CD4-positive, alpha-beta T cell treated with Interferon gamma for 1 hour (primary cell): ENCODE data around the gene NAPG.
"Not testable (repeated sequence)": the region's sequence is repeated elsewhere in the genome, so short reads cannot be mapped to it uniquely, and the experiment has no call there.

Source experiments
- DNase-seq: peaks from one replicate; pipeline ENCODE4 v3.0.0-alpha.2; 2020

NAPG gene

GRCh38 chr18:10588975-10589374, 63.1 kb downstream of the NAPG start:
- no peak for DNase-seq

- no peak for DNase-seq
Observed at GRCh38 chr18:10590412-10590811, 64.6 kb downstream of the NAPG start.

- no peak for DNase-seq
Observed at GRCh38 chr18:10591896-10592295, 66.1 kb downstream of the NAPG start.

DNA sequence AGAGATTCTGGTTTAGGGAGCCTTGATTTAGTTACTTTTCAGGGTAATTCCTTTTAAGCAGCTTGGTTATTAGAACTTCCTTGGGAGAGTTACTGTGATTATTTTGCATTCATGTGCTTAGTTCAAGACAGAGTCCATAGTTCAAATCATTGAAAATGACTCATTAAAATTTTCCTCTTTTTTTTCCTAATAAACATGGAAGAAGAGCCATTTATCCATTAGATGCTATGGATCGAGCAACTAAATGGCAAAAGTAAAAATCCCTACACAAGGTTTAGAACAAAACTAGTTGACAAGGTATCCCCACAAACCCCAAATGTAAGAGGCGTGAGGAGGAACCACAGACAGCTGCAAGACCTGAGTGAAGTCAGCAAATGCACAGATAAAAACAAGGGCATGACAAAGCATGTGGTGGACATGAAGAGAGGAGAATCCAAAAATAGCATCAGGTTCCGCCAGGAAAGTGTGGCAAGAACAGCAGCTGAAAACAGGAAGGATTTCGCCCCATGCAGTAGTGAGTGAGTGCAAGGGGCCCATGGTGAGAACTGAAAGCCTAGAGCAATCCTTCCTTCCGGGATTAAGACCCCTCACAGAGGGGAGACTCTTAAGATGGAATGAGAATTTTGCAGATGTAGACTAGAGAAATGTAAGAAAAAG, 67.7 kb downstream of the NAPG start:
- not testable (repeated sequence) for DNase-seq

DNA sequence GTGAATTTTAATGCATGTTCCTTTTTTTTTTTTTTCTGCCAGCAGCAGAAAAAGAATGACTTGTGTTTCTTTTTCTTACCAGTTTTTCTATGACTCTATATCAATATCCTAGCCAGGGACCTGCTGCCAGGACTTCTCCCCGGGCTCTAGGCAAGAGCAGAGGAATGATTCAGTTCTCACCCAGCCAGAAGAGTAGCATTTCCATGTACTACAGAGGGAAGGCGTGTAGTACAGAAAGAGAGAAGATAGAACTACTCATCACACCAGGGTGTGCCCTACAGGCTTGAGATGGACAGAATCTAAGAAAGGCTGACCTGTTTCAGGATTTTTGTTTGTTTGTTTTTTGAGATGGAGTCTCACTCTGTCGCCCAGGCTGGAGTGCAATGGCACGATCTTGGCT, 70.1 kb downstream of the NAPG start:
- DNase-seq, result not testable (repeated sequence)

- DNase-seq, result not testable (repeated sequence)
Observed at GRCh38 chr18:10597695-10598094, 71.9 kb downstream of the NAPG start.

DNA sequence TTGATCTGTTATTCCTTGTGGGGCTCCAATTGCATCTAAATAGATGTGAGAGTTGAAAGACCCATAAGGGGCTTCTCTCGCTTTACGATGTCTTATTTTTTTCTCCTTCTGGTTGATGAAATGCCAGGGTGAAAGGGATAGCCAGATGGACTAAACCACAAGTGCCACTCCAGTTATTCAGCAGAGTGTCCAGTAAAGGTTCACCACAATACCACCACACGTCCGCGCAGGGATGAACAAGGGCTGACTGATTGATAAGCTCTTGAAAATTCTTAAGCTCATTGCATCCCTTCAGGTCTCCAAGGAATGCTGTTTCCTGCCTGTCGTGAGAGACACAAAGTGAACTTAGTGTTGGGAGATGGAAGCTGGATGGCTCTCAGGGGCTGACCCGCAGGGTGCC, 74.9 kb downstream of the NAPG start:
- DNase-seq, result not testable (repeated sequence)
